Hypothalamus (tissue), 51 donors: ENCODE measurements around the gene PLEKHG3.

Source experiments
- DNase-seq, 51 donors: peaks; one replicate each; lab custom pipeline; 2025; lab: John Stamatoyannopoulos, UW

PLEKHG3 gene

GRCh38 chr14:64760916-64761315, 56.7 kb downstream of the PLEKHG3 start:
- DNase-seq = no peak

GRCh38 chr14:64761441-64762043, 57.3 kb downstream of the PLEKHG3 start:
- DNase-seq = no peak

- DNase-seq = peak in 38 of 51 donors; percentile 9 to 72 (median 48)
Observed at GRCh38 chr14:64762044-64763034, 58.1 kb downstream of the PLEKHG3 start.

GRCh38 chr14:64763085-64763782, 59.0 kb downstream of the PLEKHG3 start:
- DNase-seq = no peak

GRCh38 chr14:64763801-64764621, 59.8 kb downstream of the PLEKHG3 start:
- DNase-seq = peak in 24 of 51 donors; percentile 7 to 70 (median 31)

GRCh38 chr14:64764641-64765520, 60.7 kb downstream of the PLEKHG3 start:
- peak in 49 of 51 donors; percentile 18 to 83 (median 60) for DNase-seq

GRCh38 chr14:64765740-64766302, 61.6 kb downstream of the PLEKHG3 start:
- DNase-seq = no peak

- DNase-seq = peak in 1 of 51 donors; percentile 15
Observed at GRCh38 chr14:64766430-64767151, 62.4 kb downstream of the PLEKHG3 start.

- no peak for DNase-seq
Observed at GRCh38 chr14:64767215-64767964, 63.2 kb downstream of the PLEKHG3 start.

- no peak for DNase-seq
Observed at GRCh38 chr14:64768401-64769095, 64.3 kb downstream of the PLEKHG3 start.

- DNase-seq = no peak
Observed at GRCh38 chr14:64769096-64770020, 65.1 kb downstream of the PLEKHG3 start.

- DNase-seq = no peak
Observed at GRCh38 chr14:64770751-64771150, 66.5 kb downstream of the PLEKHG3 start.

- no peak for DNase-seq
Observed at GRCh38 chr14:64771161-64771560, 66.9 kb downstream of the PLEKHG3 start.

GRCh38 chr14:64772397-64772950, 68.2 kb downstream of the PLEKHG3 start:
- DNase-seq = no peak

GRCh38 chr14:64773046-64773445, 68.8 kb downstream of the PLEKHG3 start:
- DNase-seq = no peak
